T-helper 22 cell (primary cell): ENCODE measurements around the gene COL3A1.

Experiments used
- DNase-seq: peaks from one replicate; pipeline ENCODE4 v3.0.0-alpha.2; 2020; ENCODE audit warnings: low read depth

COL3A1 gene

DNA sequence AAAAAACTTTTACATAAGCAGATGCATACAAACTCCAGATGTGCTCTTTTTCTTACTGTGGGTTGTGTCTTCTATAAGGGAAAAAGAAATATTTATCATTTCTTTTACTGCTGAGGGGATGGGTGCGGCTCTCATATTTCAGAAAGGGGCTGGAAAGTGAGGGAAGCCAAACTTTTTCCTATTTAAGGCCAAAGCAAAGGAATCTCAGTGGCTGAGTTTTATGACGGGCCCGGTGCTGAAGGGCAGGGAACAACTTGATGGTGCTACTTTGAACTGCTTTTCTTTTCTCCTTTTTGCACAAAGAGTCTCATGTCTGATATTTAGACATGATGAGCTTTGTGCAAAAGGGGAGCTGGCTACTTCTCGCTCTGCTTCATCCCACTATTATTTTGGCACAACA lies at the start of gene COL3A1:
Gene COL3A1 (plus strand): TSS at position 210 of the 400 bp plus-strand sequence. CDS start 117 bp downstream, at position 327.
- DNase-seq, result no peak

DNA sequence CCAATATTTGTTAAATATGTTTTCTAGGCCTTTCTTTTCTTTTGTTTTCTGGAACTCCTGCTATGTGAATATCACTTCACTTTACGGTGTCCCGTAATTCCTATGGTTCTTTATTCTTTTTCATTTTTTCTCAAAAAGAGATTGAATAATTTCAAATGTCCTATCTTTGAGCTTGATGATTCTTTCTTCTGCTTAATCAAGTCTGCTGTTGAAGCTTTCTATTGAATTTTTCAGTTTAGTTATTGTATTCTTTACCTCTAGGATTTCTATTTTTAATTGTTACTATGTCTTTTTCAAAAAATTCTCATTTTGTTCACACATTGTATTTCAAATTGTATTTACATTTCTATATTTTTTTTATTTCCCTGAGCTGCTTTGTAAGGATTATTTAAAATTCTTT lies 45.5 kb upstream of the COL3A1 start:
- DNase-seq, result no peak

DNA sequence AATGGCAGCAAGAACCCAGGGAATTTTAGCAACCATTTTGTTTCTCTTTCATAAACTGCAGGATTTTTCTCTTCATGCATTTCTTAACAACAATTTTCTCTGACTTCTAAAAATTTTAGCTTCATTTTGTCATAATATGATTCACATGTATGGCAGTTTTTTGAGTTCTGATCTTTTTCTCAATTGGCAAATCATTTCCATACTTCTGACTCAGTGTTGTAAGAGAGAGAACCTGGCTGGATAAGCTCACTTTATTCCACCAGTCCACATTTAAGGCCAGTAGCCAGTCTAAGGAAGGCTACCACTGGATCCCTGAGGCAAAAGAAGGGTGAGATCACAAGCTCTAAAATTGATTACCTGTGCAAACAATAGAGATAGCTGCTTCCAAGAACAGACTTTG lies 42.8 kb upstream of the COL3A1 start:
- DNase-seq, result no peak

DNA sequence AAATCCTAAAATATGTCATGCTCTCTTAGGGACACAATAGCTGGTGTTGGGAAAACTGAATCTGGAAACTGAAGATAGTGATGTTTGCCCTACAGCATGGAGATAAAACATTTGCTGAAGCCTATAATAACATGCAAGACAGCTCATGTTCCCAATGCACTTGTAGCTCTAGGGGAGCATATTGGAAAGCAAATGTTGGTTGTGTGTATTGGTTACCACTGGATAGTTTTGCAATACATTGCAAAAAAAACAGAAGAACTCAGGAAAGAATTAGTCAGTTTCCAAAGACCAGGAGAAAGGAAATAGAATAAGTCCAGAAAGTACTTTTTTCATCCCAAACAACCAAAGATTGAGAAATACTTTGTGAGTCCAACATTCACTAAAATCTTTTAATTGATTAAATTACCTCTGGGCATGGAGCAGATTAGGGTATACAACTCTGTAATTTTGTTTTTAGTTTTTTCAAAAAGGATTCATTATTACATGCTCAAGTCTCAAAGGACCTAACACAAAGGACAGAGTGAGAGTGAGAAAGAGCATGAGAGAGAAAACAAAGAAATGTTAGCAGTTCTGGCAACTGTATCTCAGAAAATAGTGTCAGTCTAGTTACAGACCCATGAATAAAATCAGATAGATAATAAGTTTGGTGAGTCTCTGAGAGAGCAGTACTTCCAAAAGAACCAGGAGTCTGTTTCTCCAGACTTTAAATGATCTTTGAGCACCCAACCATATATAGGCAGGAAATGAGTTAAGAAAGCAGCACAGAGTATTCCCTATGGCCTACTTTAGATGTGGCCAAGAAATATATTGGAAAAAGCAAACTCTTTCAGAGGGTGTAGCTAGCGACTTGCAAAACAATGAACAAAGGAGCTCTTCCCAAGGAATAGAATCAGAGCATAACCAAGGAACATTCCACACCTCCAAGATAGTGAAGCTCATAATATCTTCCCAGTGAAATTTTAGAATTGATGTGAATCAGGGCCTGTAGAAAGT lies 36.6 kb upstream of the COL3A1 start:
- no peak for DNase-seq

DNA sequence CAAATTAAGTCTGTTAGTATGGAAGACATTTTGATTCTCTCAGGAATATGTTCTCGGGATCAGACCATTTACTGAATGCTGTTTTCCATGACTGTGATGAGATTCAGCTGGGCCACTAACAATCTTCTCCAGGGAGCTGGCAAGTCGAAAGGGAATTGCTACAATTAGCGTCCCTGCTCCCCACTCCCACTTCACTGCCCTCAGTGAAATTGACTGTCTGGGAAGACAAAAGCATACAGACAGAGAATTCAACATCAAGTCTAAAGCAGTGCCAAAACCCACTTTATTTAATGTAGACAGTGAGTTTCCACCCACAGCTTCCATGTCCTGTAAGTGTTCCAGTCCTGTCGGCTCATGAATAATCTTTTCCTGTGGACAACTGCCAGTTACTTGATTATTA lies 34.0 kb upstream of the COL3A1 start:
- DNase-seq, result no peak

DNA sequence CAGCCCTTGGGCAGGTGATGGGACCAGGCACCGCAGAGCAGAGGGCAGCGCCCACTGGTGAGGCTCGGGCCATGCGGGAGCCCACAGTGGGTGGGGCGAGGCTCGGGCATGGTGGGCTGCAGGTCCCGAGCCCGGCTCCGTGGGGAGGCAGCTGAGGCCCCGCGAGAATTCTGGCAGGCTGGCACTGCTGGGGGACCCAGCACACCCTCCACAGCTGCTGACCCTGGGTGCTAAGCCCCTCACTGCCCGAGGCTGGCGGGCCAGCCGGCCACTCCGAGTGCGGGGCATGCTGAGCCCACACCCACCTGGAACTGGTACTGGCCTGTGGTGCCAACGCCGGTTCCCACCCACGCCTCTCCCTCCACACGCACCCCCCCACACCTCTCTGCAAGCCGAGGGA lies 29.7 kb upstream of the COL3A1 start:
- DNase-seq, result no peak

DNA sequence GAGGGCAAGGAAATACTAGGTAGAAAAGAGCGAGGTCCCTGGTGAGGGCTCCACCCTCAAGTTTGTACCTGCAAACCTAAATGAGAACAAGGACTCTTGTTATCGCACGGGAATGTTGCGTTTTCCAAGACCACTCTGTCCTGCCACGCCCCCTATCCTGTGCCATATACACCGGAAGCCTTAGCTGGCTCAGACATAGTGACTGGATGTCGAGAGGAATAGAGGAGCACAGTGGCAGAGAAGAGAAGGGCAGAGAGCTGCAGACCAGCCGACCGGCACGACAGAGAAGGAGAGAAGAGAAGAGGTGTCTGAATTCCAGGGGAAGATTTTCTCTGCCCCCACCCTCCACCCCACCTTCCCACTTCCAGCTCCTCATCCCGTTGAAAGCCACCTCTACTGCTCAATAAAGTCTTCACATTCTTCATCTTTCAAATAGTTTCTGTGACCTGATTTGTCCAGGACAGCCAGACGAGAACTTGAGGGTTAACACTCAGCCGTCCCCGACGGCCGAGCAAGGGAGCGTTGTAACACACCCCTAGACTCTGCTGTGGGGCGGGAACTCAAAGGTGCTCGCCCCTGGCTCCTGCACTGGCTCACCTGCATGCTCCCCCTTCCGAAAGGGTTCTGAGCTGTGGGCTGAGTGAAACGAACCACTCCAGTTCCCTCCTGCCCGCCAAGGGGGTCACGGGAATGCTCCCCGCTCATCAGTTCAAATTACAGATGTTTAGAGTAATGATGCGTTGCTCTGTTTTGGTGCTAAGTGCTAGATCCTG lies 24.9 kb upstream of the COL3A1 start:
- DNase-seq, result no peak

DNA sequence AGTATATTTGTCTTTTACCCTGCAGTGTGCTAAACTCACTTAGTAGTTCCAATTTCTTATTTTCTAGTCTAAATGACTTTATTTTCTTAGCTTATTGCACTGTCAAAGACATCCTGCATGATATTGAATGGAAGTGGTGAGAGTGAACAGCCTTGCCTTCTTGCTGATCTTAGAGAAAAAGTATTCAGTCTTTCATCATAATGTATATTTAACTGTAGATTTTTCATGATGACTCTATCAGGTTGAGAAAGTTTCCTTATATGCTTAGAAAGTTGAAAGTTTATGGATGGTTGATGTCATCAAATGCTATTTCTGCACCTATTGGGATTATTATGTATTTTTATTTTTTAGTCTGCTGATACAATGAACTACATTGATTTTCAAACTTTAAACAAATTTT lies 21.3 kb upstream of the COL3A1 start:
- no peak for DNase-seq

DNA sequence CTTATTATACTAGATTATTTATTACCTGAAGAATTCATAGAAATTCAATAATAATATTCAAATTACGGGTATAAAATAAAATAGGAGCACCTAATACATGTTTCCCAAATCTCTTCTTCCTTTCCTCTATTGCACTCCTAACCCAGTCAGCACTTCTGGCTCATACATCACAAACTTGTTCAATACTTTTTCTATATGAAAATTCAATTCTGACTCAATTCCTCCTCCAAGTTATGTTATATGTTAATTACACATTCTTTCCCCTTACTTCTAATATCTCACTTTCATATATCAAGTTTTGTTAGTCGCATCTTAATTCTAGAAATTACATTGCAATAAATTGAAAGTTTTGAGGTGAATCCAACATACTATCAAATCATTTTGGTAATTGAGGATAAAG lies 17.9 kb upstream of the COL3A1 start:
- DNase-seq, result no peak

DNA sequence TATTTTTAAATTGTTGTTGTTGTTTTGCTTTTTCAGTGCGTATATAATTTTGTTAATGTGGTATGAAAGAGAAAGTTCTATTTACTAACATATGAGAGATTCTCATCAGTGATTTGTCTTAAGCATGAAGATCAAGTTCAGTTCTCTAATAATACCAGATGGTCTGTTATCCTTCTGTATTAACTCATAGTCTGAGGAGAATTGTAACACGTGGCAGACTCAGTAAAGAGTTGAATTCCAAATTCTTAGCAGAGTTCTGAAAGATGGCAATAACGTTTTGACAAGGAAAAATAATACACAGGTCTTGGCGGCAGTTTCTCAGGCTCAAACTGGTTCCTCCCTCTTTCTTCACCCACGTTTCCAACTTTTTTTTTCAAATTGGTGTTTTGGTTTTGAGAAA lies 17.2 kb upstream of the COL3A1 start:
- no peak for DNase-seq

DNA sequence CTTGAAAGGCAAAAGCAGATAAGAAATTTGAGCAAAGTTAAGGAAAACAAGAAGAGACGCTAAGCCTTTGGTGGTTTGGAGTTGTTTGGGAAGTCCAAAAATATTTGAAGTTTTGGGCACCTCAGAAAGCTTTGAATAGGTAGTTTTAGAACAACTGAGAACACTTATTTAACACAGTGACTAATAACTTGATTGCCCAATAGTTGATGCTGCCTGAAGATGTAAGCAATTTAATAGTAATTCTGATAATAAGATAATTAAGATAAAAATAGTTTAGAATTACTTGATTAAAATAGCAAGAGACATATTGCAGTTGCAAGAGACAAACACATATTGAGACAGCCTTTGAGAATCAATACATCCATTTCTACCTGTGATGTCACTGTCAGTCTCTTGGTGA lies 16.5 kb upstream of the COL3A1 start:
- no peak for DNase-seq

DNA sequence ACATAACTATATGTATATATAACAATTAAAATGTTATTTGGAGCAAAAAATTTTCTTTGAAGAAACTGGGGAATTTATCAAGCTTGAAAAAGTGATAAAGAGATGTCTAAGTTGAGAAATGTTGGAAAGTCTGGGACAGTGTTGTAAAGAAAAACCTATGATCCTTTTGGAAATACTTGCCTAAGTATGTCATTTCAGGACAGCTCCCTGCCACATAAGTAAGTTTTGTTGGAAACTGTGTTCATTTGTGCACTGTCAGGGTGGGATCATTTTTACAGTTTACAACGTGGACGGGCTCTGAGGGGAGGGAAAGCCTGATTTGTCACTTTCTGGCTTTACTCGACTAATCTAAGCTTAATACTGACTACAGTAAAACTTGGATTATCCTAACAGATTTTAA lies 10.4 kb upstream of the COL3A1 start:
- DNase-seq, result no peak

DNA sequence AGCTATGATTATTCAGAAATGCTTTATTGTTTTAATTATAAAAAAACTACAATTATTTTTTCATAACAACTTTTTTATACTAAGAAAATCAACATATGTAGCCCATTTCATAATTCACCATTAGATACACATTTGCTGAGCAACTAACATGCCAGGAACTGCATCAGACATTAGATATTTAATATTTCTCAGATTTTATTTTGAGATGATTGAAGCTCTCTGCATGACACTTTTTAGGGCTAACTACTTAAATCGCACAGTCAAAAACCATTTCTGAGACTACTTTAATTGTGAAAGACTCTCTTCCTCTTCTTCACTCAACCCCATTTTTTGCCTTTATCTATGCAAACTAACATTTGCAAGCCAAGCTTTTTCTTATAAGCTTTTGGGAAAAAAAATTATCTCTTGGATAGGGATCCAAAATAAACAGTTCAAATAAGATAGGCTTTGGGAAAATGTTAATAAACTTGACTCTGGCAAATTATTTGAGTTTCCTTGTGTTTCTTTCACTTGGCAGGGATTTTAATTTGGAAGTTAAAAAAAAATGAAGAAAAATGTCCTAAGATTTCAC lies 9.1 kb upstream of the COL3A1 start:
- no peak for DNase-seq

DNA sequence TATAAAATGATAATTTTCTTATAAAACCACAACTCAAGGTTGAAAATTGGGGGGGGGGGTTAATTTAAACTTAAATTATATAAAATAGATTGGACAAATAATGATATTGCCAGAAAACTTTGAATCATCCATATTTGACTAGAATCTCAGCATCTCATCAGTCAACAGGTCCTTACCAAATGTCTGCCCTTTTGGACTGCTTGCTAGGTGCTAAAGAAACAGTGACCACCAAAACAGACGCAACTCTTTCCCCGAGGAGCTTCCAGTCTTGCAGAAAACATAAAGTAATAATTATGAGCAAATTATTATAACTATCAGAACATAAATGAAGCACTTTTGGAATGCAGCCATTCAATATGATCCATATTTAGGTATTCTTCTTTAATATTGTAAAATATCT lies 8.6 kb upstream of the COL3A1 start:
- DNase-seq, result no peak

DNA sequence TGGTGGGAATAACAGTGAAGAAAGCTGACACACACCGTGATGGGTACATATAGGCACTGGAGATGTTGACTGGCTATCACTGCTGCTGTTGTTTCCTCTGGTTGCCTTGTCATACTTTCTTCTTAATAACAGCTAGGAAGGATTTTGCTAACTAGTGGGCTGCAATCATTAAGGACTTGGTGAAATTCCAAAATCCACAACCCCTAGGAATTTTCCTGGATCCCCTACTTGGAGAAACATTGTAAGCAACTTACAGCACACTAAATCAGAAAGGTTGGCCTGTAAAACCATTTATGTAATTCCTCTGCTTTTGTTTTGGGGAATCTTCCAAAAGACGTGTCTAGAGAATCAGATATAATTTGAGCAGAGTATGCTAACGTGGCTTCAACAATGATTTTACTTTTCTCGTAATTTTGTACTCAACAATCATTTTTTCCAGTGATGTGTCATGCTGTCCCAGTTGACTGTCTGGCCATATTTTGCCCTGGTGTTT lies 8.0 kb upstream of the COL3A1 start:
- no peak for DNase-seq

DNA sequence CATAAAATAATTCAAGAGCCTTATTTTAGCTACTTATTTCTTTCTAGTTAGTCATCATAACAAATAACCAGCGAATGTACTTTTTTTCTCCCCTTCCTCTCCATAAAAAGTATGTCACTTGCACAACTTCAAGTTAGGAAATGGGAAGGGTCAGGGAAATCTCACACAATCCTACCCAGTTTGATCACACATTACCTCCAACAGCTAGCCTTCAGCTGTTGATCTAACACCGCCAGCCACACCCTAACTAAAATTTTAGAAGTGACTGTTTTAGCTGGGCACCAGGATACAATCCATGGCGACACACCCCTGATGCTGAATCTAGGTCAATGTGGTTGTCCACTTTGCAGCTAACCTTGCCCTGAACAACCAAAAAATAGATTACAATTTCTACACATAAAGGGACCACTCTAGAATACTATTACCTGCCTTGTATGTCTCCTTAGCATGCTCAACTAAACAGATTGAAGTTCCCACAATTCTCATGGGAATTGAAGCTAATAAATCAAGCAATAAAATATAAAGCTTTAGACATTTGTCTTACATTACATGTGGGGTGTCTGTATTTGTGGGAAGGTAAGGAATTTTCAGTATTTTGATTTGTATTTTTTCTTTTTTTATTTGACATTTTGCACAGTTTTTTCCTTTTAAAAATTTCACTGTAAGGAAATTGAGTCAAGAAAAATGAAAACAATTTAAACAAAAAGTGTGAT lies 7.3 kb upstream of the COL3A1 start:
- DNase-seq, result no peak

DNA sequence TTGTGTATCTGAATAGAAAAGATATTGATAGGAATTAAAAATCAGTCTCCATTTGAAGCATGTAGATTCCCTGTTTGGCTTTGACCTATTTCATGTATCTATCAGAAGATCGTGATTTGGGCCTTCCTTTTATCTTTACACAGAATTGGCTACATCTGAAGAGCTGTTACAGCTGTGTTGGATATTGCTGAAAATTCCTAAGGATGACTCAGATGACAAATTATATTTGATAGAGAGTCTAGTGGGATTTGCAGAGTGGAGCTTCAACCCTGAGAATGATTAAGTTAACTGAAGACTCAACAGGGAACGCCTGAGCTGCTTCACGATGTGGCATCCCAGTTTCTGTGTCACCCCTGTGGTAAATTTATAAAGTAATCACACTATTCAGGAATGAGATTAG lies 4.9 kb upstream of the COL3A1 start:
- no peak for DNase-seq

DNA sequence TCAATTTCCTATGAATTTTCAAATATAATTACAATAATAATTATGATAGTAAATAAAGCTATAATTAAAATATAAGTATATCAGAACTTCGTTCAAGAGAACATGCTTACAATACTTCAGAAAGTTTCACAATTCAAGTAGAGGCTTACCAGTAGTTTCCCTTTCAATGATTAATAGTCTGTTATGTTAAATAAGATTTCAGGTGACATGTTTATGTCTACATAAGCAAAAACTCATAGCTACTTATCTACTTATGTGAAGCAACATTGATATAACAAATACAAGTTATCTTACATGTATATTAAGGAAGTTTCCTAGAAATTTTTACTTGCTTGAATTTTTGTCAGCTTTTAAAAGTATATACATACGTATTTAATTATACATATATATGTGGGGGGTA lies 4.5 kb upstream of the COL3A1 start:
- DNase-seq, result no peak

DNA sequence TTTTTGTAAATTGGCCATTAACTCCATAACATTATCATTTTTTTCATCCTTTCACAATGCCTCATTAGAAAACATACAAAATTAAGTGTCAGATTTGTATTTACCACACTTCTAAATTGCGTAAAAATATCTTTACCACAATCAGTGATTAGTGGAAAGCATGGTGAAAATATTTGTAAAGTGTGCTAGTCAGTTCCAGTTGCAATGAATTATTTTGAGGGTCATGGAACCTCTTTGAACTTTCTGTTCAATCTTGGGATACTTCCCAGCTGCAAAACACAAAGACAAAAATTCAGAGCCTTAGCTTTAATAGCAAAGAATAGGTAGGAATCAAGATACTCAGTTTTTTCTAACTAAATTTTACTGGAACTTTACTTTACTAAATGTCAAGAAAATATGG lies 4.0 kb upstream of the COL3A1 start:
- no peak for DNase-seq

DNA sequence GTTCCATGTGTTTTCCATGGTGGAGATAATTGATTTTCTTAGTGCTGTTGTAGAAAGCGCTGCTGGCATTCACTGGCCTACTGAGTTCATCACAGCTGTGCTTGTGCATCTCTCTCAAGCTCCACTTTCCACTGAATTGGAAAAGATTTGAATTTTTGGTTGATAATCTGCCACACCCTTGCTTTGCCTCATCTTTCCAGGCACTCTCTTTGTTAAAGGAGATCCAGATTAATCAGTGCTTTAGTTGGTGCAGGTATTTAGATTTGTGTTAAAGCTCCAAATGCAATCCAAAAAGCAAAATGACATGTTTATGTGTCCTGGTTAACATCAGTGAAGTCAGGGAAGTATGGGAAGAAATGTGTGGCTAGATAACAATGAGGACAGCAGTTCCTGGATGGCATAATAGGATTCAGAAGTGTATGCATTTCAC lies 2.7 kb upstream of the COL3A1 start:
- no peak for DNase-seq

DNA sequence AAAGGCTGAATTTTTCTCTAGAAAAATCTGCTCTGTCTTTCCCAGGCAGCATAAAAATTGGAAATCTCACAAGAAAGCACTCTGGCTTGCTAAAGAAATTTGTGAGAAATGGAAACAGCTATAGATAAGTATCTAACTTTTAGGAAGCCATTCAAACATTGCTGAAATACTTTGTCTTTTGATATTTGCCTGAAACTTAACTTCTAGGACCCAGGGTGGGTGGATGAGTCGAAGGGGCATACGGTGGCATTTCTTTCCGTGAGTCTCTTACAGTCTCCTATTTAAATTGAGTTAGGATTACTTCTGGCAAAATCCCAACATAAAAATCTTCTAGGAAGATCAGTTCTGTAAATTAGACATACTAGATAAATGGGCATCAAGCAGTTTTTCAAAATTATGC lies 532 bp upstream of the COL3A1 start:
- no peak for DNase-seq

DNA sequence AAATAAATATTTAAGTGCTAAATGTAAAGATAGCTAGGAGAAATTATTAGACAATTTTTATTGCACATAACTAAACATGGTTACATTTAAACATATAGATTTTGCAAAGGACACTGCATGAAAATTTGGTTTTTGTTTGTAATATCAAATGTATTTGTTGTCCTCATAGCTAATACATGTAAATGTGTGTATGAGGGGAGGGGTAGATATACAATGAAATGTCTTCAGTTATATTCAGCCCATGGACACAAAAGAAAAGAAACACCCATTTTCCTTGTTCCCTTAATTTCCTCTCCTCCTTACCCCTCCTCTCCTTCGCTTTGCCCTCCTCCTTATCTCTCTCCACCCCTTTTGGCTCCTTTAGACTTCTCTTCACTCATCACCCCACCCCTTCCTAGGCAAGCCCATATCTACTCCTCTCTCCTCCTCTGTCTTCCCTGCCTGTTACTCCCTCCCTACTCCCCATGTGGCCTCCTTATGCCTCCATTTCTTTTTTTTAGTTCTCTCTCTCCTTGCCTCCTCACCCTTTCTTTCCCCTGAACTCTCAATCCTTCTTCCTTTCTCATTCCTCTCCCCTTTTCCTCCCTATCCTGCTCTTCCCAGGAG lies 1.4 kb downstream of the COL3A1 start:
- no peak for DNase-seq
